ENCODE results near the gene USP9X.

DNA sequence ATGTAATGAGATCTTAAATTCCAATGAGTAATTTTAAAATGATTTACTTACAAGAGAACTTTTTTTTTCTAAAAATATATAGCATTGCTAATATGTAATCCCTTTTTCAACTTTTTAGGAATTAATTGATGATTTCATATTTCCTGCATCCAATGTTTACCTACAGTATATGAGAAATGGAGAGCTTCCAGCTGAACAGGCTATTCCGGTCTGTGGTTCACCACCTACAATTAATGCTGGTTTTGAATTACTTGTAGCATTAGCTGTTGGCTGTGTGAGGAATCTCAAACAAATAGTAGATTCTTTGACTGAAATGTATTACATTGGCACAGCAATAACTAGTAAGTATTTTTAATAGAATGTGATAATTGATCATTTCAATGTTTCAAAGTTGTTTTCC, 113.2 kb downstream of the USP9X start:
- no peak for TF ChIP-seq EZH2 (IDR thresholded peaks at IDR 0.05; ENCODE audit: low read depth, unreplicated experiment)
- TF ChIP-seq POLR2AphosphoS5 (IDR thresholded peaks at IDR 0.05; ENCODE audit: low read depth), result no peak
- TF ChIP-seq, protein P1, sequence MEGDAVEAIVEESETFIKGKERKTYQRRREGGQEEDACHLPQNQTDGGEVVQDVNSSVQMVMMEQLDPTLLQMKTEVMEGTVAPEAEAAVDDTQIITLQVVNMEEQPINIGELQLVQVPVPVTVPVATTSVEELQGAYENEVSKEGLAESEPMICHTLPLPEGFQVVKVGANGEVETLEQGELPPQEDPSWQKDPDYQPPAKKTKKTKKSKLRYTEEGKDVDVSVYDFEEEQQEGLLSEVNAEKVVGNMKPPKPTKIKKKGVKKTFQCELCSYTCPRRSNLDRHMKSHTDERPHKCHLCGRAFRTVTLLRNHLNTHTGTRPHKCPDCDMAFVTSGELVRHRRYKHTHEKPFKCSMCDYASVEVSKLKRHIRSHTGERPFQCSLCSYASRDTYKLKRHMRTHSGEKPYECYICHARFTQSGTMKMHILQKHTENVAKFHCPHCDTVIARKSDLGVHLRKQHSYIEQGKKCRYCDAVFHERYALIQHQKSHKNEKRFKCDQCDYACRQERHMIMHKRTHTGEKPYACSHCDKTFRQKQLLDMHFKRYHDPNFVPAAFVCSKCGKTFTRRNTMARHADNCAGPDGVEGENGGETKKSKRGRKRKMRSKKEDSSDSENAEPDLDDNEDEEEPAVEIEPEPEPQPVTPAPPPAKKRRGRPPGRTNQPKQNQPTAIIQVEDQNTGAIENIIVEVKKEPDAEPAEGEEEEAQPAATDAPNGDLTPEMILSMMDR (conservative IDR thresholded peaks at IDR 0.05; ENCODE audit: low read depth in 2 of 2), result no peak
- TF ChIP-seq, protein P2, sequence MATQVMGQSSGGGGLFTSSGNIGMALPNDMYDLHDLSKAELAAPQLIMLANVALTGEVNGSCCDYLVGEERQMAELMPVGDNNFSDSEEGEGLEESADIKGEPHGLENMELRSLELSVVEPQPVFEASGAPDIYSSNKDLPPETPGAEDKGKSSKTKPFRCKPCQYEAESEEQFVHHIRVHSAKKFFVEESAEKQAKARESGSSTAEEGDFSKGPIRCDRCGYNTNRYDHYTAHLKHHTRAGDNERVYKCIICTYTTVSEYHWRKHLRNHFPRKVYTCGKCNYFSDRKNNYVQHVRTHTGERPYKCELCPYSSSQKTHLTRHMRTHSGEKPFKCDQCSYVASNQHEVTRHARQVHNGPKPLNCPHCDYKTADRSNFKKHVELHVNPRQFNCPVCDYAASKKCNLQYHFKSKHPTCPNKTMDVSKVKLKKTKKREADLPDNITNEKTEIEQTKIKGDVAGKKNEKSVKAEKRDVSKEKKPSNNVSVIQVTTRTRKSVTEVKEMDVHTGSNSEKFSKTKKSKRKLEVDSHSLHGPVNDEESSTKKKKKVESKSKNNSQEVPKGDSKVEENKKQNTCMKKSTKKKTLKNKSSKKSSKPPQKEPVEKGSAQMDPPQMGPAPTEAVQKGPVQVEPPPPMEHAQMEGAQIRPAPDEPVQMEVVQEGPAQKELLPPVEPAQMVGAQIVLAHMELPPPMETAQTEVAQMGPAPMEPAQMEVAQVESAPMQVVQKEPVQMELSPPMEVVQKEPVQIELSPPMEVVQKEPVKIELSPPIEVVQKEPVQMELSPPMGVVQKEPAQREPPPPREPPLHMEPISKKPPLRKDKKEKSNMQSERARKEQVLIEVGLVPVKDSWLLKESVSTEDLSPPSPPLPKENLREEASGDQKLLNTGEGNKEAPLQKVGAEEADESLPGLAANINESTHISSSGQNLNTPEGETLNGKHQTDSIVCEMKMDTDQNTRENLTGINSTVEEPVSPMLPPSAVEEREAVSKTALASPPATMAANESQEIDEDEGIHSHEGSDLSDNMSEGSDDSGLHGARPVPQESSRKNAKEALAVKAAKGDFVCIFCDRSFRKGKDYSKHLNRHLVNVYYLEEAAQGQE (IDR thresholded peaks at IDR 0.05; ENCODE audit: unreplicated experiment), result no peak
- no peak for TF ChIP-seq EZH2phosphoT487 (IDR thresholded peaks at IDR 0.05; ENCODE audit: unreplicated experiment)
- TF ChIP-seq, protein P3, sequence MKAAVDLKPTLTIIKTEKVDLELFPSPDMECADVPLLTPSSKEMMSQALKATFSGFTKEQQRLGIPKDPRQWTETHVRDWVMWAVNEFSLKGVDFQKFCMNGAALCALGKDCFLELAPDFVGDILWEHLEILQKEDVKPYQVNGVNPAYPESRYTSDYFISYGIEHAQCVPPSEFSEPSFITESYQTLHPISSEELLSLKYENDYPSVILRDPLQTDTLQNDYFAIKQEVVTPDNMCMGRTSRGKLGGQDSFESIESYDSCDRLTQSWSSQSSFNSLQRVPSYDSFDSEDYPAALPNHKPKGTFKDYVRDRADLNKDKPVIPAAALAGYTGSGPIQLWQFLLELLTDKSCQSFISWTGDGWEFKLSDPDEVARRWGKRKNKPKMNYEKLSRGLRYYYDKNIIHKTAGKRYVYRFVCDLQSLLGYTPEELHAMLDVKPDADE (IDR thresholded peaks at IDR 0.05), result no peak
- no peak for TF ChIP-seq JUNB (IDR thresholded peaks at IDR 0.05; ENCODE audit: unreplicated experiment)
- TF ChIP-seq NANOG (IDR thresholded peaks at IDR 0.05; ENCODE audit: borderline replicate concordance), result no peak
- TF ChIP-seq, protein P4, sequence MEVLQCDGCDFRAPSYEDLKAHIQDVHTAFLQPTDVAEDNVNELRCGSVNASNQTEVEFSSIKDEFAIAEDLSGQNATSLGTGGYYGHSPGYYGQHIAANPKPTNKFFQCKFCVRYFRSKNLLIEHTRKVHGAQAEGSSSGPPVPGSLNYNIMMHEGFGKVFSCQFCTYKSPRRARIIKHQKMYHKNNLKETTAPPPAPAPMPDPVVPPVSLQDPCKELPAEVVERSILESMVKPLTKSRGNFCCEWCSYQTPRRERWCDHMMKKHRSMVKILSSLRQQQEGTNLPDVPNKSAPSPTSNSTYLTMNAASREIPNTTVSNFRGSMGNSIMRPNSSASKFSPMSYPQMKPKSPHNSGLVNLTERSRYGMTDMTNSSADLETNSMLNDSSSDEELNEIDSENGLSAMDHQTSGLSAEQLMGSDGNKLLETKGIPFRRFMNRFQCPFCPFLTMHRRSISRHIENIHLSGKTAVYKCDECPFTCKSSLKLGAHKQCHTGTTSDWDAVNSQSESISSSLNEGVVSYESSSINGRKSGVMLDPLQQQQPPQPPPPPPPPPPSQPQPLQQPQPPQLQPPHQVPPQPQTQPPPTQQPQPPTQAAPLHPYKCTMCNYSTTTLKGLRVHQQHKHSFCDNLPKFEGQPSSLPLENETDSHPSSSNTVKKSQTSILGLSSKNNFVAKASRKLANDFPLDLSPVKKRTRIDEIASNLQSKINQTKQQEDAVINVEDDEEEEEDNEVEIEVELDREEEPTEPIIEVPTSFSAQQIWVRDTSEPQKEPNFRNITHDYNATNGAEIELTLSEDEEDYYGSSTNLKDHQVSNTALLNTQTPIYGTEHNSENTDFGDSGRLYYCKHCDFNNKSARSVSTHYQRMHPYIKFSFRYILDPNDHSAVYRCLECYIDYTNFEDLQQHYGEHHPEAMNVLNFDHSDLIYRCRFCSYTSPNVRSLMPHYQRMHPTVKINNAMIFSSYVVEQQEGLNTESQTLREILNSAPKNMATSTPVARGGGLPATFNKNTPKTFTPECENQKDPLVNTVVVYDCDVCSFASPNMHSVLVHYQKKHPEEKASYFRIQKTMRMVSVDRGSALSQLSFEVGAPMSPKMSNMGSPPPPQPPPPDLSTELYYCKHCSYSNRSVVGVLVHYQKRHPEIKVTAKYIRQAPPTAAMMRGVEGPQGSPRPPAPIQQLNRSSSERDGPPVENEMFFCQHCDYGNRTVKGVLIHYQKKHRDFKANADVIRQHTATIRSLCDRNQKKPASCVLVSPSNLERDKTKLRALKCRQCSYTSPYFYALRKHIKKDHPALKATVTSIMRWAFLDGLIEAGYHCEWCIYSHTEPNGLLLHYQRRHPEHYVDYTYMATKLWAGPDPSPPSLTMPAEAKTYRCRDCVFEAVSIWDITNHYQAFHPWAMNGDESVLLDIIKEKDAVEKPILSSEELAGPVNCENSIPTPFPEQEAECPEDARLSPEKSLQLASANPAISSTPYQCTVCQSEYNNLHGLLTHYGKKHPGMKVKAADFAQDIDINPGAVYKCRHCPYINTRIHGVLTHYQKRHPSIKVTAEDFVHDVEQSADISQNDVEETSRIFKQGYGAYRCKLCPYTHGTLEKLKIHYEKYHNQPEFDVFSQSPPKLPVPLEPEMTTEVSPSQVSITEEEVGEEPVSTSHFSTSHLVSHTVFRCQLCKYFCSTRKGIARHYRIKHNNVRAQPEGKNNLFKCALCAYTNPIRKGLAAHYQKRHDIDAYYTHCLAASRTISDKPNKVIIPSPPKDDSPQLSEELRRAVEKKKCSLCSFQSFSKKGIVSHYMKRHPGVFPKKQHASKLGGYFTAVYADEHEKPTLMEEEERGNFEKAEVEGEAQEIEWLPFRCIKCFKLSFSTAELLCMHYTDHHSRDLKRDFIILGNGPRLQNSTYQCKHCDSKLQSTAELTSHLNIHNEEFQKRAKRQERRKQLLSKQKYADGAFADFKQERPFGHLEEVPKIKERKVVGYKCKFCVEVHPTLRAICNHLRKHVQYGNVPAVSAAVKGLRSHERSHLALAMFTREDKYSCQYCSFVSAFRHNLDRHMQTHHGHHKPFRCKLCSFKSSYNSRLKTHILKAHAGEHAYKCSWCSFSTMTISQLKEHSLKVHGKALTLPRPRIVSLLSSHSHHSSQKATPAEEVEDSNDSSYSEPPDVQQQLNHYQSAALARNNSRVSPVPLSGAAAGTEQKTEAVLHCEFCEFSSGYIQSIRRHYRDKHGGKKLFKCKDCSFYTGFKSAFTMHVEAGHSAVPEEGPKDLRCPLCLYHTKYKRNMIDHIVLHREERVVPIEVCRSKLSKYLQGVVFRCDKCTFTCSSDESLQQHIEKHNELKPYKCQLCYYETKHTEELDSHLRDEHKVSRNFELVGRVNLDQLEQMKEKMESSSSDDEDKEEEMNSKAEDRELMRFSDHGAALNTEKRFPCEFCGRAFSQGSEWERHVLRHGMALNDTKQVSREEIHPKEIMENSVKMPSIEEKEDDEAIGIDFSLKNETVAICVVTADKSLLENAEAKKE (CRISPR knock-in tag; IDR thresholded peaks at IDR 0.05), result no peak
- TF ChIP-seq CREB1 (CRISPR knock-in tag; IDR thresholded peaks at IDR 0.05; ENCODE audit: low read depth), result no peak
- TF ChIP-seq STAT1 (IDR thresholded peaks at IDR 0.05; ENCODE audit: unreplicated experiment), result no peak
- no peak for TF ChIP-seq ZNF114 (CRISPR knock-in tag; IDR thresholded peaks at IDR 0.05)
- TF ChIP-seq ZNF331 (CRISPR knock-in tag; IDR thresholded peaks at IDR 0.05; ENCODE audit: low read depth), result no peak
